ENCODE measurements around the gene SSBP3. TPM values are rescaled to one million over a fixed set of nuclear protein-coding genes. Genes with fewer than 3 reads are reported as not detected.

The SSBP3 gene
- total RNA-seq, 2 experiments from 2014 or later, result 62.2 to 63.2 TPM

GRCh38 chr1:54342288-54342687 lies 63.9 kb downstream of the SSBP3 start:
- CTCF ChIA-PET, result interaction anchor here (1.6 kb wide), 1 partner anchor 10 kb away, joined by 5 read pairs; no protein-coding TSS in a partner anchor

GRCh38 chr1:54341763-54342162 lies 64.4 kb downstream of the SSBP3 start:
- CTCF ChIA-PET, result interaction anchor here (1.0 to 1.6 kb wide), 2 partner anchors 9 to 10 kb away, joined by 3 to 5 read pairs; no protein-coding TSS in a partner anchor
- POLR2A ChIA-PET, result no interaction called here

More at GRCh38 chr1:54342288-54342687, 63.9 kb downstream of the SSBP3 start:
- POLR2A ChIA-PET, result no interaction called here

DNA sequence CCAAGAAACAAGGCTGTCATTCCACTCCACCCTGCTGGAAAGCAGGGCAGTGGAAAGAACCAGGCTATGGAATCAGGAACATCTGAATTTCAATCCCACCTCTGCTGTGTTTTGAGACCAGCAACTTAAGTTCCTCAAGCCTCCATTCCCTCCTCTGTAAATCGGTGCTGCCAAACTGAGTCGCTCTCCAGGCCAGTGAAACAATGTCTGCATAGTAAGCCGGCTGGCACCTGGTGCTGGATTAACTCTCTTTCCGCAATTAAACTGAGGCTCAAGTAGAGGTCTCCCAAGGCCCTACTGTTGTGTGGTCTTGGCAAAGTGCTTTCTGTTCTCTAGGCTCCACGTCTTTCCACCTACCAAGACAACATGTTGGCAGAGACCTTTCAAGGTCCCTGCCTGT lies 65.3 kb downstream of the SSBP3 start:
- CTCF ChIA-PET, result interaction anchor here (0.5 to 1.0 kb wide), 2 partner anchors 10 to 85 kb away, joined by 3 read pairs; no protein-coding TSS in a partner anchor
- POLR2A ChIA-PET, result no interaction called here

DNA sequence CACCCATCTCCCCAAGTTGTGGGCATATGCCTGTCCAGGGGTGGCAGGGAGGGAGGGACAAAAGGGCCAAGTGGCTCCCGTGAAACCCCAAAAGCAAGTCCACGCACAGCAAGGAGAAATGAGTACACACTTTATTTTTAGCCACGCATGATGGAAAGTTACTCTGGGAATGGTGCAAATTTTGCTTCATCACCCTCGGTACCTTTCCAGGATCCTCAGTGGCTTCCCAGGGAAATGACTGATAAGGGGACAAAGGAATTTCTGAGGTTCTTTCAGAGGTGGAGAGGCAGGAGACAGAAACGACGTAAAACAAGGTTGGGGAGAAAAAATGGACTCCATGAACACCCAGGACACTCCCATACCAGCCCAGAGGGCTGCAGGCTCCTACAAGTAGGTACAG lies 65.8 kb downstream of the SSBP3 start:
- ChIA-PET CTCF (no interaction called here), POLR2A (no interaction called here)

GRCh38 chr1:54339126-54339525 lies 67.1 kb downstream of the SSBP3 start:
- CTCF ChIA-PET, result no interaction called here

DNA sequence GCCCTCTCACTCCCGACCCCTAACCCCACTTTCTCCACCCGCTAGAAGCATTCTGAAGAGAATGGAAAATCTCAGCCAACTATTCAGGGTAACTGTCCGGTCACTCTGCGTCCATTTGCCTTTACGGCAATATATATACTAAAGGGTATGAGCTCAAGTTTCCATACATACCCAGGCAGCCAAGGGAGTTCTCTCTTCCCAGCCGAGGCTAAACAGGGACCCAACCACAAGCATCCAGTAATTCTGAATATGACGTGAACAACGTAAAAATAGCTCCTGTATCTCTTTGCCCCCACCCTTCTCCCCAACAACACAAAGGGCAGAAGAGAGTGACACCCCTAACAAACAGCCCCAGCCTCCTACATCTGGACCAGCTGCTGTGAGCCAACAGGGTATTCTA lies 67.7 kb downstream of the SSBP3 start:
- ChIA-PET POLR2A (no interaction called here), CTCF (no interaction called here)

More at GRCh38 chr1:54339126-54339525, 67.1 kb downstream of the SSBP3 start:
- POLR2A ChIA-PET, result no interaction called here

GRCh38 chr1:54337928-54338327 lies 68.3 kb downstream of the SSBP3 start:
- POLR2A ChIA-PET, result no interaction called here
- CTCF ChIA-PET, result no interaction called here

GRCh38 chr1:54337034-54337433 lies 69.2 kb downstream of the SSBP3 start:
- CTCF ChIA-PET, result no interaction called here

GRCh38 chr1:54336116-54336515 lies 70.1 kb downstream of the SSBP3 start:
- ChIA-PET POLR2A (no interaction called here), CTCF (interaction anchor here (0.6 kb wide), 1 partner anchor 21 kb away, joined by 4 read pairs; no protein-coding TSS in a partner anchor)

More at GRCh38 chr1:54337034-54337433, 69.2 kb downstream of the SSBP3 start:
- POLR2A ChIA-PET, result no interaction called here

DNA sequence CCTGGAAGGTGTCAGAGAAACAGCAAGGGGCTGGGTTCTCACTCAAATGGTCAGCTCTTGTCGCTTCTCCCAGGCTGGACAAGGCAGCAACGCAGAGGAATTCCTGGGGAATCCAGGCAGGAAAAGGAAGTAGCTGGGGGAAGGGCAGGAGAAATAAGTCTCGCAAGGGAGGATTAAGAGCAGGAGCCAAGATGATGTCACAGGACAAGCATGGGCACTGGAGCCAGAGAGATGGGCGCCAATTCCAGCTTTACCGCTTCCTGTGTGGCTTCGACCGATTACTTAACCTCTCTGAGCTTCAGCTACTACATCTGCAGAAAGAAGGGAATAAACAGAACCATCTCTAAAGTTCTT lies 70.5 kb downstream of the SSBP3 start:
- ChIA-PET CTCF (interaction anchor here (0.6 kb wide), 1 partner anchor 21 kb away, joined by 4 read pairs; no protein-coding TSS in a partner anchor), POLR2A (interaction anchor here (0.6 kb wide), 1 partner anchor 16 kb away, joined by 3 read pairs; no protein-coding TSS in a partner anchor)

GRCh38 chr1:54335011-54335754 lies 71.0 kb downstream of the SSBP3 start:
- ChIA-PET CTCF (no interaction called here), POLR2A (interaction anchor here (0.6 kb wide), 1 partner anchor 17 kb away, joined by 3 read pairs; no protein-coding TSS in a partner anchor)

DNA sequence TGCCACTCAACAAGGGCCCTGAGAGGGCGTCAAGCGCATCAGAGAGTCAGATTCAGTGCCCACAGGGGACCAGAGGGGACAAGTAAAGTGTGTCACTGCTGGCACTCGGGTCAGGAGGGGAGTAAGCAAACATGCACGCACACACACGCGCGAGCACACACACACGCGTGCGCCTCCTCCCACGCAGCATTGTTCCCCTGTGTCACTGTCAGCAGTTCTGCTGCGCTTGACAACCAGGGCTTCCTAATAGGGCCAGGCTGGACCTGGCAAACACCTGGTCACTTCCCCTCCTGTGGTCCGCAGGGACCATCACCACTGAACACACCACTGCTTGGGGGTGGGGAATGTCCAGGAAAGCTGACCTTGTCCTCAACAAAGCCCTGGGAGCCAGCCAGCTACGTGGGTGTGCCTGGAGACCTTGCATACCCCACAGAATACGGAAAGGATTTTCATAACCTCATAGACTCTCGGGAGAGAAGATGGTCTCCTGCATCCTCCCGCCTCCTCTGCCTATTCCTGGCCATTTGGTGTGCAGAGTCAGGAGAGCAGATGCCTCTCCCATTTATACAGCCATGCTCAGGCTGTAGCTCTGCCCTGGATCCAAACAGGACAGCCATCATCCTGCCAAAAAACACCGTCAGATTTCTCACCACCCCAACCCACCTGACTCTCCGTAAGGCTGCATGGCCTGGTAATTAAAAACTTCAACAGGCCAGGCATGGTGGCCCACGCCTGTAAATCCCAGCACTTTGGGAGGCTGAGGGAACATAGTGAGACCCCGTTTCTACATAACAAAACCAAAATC lies 73.2 kb downstream of the SSBP3 start:
- ChIA-PET CTCF (no interaction called here), POLR2A (no interaction called here)

GRCh38 chr1:54331843-54332463 lies 74.2 kb downstream of the SSBP3 start:
- POLR2A ChIA-PET, result no interaction called here

GRCh38 chr1:54331091-54331772 lies 75.0 kb downstream of the SSBP3 start:
- ChIA-PET POLR2A (no interaction called here), CTCF (no interaction called here)

More at GRCh38 chr1:54331843-54332463, 74.2 kb downstream of the SSBP3 start:
- CTCF ChIA-PET, result interaction anchor here (0.5 kb wide), 1 partner anchor 51 kb away, joined by 5 read pairs; no protein-coding TSS in a partner anchor

DNA sequence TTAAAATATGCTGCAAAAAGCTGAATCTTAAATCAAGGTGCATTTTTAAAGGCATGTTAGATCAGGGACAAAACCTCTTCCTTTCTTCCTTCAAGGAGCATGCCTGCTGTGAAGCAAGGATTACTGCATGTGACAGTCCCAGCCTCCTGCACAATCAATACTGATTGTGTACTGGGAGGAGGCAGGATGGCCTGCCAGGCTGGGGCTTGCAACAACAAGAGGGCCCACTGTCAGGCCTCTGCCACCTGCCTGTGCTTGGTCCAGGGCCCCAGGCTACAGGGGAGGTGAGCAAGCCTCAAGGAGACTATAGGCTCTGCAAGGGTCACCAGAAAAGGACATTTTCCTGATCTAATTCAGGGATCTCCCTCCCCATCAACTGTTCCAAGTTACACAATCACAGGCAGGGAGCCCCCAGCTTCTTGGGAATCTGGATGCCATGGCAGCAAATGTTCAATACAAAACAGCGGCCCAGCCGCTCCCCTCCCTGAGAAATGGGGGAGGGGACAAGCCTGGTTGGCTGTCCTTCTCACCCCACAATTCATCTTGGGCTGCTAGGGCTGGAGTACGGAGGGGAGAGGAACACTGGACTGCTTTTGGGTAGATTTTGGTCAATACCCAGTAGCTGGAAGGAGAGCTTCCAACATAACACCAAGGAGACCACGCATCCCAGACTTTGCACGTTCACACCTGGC lies 76.7 kb downstream of the SSBP3 start:
- ChIA-PET CTCF (no interaction called here), POLR2A (no interaction called here)

- CTCF ChIA-PET, result no interaction called here
- POLR2A ChIA-PET, result no interaction called here
Observed at GRCh38 chr1:54328066-54328636, 78.0 kb downstream of the SSBP3 start.

DNA sequence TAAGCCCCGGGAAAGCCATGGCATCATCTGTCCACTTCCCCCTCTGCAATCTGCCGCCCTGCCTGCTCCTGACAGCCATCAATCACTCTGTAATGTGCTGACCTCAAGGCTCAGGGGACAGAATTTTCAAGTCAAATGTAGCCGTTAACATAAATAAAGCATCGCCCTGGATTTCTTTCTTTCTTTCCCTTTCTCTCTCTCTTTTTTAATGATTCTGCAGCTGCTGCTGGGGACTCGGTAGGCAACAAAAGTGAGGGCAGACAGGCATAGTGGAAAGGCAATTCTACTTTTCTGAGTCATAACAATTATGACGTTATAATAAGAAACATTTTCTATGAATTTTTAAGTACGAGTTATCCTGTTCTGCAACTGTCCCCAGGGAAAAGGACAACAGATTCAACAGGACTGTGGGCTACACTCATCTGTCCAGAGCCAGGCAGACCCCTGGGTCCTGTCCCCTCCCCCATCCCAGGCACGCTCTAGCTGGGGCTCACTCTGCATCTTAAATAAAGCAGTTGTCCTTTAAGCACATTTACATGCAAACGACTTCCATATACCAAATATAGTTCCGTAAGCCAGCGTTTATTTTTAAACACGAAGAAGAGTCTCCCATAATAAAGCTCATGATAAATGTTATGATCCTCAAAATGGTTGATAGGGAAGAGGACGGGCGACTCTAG lies 78.7 kb downstream of the SSBP3 start:
- CTCF ChIA-PET, result no interaction called here
- POLR2A ChIA-PET, result no interaction called here
